Measurements from ENCODE around the gene MYO1B. TPM values are rescaled to one million over a fixed set of nuclear protein-coding genes. Genes with fewer than 3 reads are reported as not detected.

The MYO1B gene
- total RNA-seq, 1 experiment from 2014 or later: 43.6 TPM

DNA sequence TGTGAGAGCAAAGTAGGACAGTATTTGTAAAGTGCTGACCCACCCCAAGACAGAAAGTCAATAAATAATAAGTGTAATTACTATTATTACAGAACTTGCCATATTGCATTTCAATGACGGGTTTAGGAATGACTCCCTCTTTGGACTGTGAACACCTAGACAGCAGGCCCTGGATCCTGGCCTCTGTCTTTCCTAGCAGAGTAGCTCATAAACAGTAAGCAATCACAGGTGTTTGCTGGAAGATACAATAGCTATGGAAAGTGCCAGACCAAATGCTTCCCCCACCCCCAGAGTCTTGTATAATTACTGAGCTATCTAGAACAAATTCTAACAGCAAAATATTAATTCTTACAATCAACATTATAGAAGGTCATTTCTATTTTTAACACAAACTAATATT, 20.1 kb upstream of the MYO1B start:
- H3K4me3 Mint-ChIP-seq: no peak overlapping the region
- TF ChIP-seq SMAD3 (CRISPR knock-in tag; IDR thresholded peaks at IDR 0.05; ENCODE audit: borderline replicate concordance) (no peak), NR3C1 (CRISPR knock-in tag; conservative IDR thresholded peaks at IDR 0.05; ENCODE audit: low read depth) (no peak), ATF1 (CRISPR knock-in tag; IDR thresholded peaks at IDR 0.05) (no peak), ZNF423 (CRISPR knock-in tag; IDR thresholded peaks at IDR 0.05) (no peak), TCF7 (CRISPR knock-in tag; IDR thresholded peaks at IDR 0.05; ENCODE audit: low read depth) (no peak), NR1H2 (CRISPR knock-in tag; IDR thresholded peaks at IDR 0.05) (no peak)
- H3K36me3 Mint-ChIP-seq: 0 out of 2 replicates have a peak, but pooled peaks cover 2% of the 10 kb centered on the region
- no peak overlapping the region for H3K27ac Mint-ChIP-seq
- no peak for ATAC-seq
- H3K9me3 Mint-ChIP-seq: peaks cover 14% of the 10 kb centered on the region
- DNase-seq (ENCODE audit: low spot score): no peak
- CTCF ChIA-PET: interaction anchor here (1.1 kb wide), 1 partner anchor 314 kb away, joined by 3 read pairs; no protein-coding TSS in a partner anchor
- H3K27me3 Mint-ChIP-seq (ENCODE audit: low read depth): no peaks in the 10 kb centered on the region
- POLR2A ChIA-PET: no interaction called here
- peaks cover 16% of the 10 kb centered on the region for H3K4me1 Mint-ChIP-seq

DNA sequence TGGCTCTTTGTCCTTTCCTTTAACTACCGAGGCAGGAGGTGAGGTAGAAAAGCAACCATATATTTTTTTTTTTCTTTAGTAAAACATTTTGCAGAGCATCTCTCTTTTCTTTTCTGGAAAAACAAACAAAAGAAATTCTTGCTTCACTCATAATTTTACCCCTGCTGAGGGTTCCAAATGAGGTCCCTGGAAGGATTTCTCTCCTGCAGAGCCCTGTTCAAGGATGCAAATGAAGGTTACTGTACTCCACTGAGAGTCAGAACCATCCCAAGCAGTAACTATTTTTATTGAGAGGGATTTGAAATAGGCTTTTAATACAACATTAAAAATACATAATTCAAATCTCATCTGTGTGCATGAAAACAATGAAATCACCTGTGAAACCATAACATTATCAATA, 19.5 kb upstream of the MYO1B start:
- Mint-ChIP-seq H3K4me3 (no peak overlapping the region), H3K9me3 (peaks cover 9% of the 10 kb centered on the region), H3K36me3 (no peaks in the 10 kb centered on the region), H3K4me1 (peaks cover 16% of the 10 kb centered on the region), H3K27ac (no peak overlapping the region), H3K27me3 (ENCODE audit: low read depth) (no peaks in the 10 kb centered on the region)
- DNase-seq (ENCODE audit: low spot score) (no peak), ATAC-seq (peak; percentile 61)
- POLR2A ChIA-PET: no interaction called here
- CTCF ChIA-PET: no interaction called here
- TF ChIP-seq, protein P1, sequence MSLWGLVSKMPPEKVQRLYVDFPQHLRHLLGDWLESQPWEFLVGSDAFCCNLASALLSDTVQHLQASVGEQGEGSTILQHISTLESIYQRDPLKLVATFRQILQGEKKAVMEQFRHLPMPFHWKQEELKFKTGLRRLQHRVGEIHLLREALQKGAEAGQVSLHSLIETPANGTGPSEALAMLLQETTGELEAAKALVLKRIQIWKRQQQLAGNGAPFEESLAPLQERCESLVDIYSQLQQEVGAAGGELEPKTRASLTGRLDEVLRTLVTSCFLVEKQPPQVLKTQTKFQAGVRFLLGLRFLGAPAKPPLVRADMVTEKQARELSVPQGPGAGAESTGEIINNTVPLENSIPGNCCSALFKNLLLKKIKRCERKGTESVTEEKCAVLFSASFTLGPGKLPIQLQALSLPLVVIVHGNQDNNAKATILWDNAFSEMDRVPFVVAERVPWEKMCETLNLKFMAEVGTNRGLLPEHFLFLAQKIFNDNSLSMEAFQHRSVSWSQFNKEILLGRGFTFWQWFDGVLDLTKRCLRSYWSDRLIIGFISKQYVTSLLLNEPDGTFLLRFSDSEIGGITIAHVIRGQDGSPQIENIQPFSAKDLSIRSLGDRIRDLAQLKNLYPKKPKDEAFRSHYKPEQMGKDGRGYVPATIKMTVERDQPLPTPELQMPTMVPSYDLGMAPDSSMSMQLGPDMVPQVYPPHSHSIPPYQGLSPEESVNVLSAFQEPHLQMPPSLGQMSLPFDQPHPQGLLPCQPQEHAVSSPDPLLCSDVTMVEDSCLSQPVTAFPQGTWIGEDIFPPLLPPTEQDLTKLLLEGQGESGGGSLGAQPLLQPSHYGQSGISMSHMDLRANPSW (CRISPR knock-in tag; conservative IDR thresholded peaks at IDR 0.05; ENCODE audit: low read depth): no peak
- TF ChIP-seq, protein P2, sequence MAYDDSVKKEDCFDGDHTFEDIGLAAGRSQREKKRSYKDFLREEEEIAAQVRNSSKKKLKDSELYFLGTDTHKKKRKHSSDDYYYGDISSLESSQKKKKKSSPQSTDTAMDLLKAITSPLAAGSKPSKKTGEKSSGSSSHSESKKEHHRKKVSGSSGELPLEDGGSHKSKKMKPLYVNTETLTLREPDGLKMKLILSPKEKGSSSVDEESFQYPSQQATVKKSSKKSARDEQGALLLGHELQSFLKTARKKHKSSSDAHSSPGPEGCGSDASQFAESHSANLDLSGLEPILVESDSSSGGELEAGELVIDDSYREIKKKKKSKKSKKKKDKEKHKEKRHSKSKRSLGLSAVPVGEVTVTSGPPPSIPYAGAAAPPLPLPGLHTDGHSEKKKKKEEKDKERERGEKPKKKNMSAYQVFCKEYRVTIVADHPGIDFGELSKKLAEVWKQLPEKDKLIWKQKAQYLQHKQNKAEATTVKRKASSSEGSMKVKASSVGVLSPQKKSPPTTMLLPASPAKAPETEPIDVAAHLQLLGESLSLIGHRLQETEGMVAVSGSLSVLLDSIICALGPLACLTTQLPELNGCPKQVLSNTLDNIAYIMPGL (CRISPR knock-in tag; IDR thresholded peaks at IDR 0.05): no peak
- TF ChIP-seq, protein P3, sequence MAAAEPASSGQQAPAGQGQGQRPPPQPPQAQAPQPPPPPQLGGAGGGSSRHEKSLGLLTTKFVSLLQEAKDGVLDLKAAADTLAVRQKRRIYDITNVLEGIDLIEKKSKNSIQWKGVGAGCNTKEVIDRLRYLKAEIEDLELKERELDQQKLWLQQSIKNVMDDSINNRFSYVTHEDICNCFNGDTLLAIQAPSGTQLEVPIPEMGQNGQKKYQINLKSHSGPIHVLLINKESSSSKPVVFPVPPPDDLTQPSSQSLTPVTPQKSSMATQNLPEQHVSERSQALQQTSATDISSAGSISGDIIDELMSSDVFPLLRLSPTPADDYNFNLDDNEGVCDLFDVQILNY (CRISPR knock-in tag; IDR thresholded peaks at IDR 0.05): no peak
- no peak for TF ChIP-seq RORB (CRISPR knock-in tag; IDR thresholded peaks at IDR 0.05)
- TF ChIP-seq, protein P4, sequence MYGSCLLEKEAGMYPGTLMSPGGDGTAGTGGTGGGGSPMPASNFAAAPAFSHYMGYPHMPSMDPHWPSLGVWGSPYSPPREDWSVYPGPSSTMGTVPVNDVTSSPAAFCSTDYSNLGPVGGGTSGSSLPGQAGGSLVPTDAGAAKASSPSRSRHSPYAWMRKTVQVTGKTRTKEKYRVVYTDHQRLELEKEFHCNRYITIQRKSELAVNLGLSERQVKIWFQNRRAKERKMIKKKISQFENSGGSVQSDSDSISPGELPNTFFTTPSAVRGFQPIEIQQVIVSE (CRISPR knock-in tag; IDR thresholded peaks at IDR 0.05; ENCODE audit: borderline replicate concordance): no peak

DNA sequence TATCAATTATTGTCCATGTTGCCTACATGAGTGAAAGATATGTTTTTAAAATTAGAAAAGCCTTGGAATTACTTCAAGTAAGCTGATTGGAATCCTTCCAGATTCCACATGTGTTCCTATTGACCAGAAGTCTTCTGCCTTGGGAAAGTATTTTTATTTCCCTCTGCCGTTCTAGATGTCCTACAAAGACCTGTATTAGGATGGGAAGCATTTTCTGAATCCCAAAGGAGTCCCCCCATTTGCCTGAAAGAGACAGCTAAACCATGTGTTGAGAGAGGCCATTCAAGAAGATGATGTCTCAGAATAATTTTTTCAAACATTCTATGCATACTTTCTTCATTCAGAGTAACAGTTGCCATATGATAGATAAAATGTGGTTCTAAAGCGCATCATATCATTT, 19.0 kb upstream of the MYO1B start:
- CTCF ChIA-PET: no interaction called here
- no peaks in the 10 kb centered on the region for H3K27me3 Mint-ChIP-seq (ENCODE audit: low read depth)
- TF ChIP-seq, protein P5, sequence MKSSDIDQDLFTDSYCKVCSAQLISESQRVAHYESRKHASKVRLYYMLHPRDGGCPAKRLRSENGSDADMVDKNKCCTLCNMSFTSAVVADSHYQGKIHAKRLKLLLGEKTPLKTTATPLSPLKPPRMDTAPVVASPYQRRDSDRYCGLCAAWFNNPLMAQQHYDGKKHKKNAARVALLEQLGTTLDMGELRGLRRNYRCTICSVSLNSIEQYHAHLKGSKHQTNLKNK (CRISPR knock-in tag; IDR thresholded peaks at IDR 0.05): no peak
- TF ChIP-seq, protein P1 (CRISPR knock-in tag; conservative IDR thresholded peaks at IDR 0.05; ENCODE audit: low read depth): no peak
- TF ChIP-seq, protein P2 (CRISPR knock-in tag; IDR thresholded peaks at IDR 0.05): no peak
- TF ChIP-seq JUN (CRISPR knock-in tag; IDR thresholded peaks at IDR 0.05) (no peak), ZNF121 (CRISPR knock-in tag; IDR thresholded peaks at IDR 0.05) (no peak), NFYB (CRISPR knock-in tag; conservative IDR thresholded peaks at IDR 0.05; ENCODE audit: low read depth) (no peak), NR2C2 (CRISPR knock-in tag; IDR thresholded peaks at IDR 0.05) (no peak)
- TF ChIP-seq, protein P6, sequence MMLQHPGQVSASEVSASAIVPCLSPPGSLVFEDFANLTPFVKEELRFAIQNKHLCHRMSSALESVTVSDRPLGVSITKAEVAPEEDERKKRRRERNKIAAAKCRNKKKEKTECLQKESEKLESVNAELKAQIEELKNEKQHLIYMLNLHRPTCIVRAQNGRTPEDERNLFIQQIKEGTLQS (CRISPR knock-in tag; conservative IDR thresholded peaks at IDR 0.05): no peak
- peaks cover 16% of the 10 kb centered on the region for H3K4me1 Mint-ChIP-seq
- no peaks in the 10 kb centered on the region for H3K36me3 Mint-ChIP-seq
- POLR2A ChIA-PET: no interaction called here
- no peak overlapping the region for H3K4me3 Mint-ChIP-seq
- DNase-seq (ENCODE audit: low spot score) (no peak), ATAC-seq (no peak)
- peaks cover 4% of the 10 kb centered on the region for H3K9me3 Mint-ChIP-seq
- H3K27ac Mint-ChIP-seq: peak overlapping the region; percentile 20; the same call in 1 of the 2 replicates
